DND-41 (cell line): Measurements from ENCODE around the gene ANKRD61.
"Not testable (repeated sequence)": the region's sequence is repeated elsewhere in the genome, so short reads cannot be mapped to it uniquely, and the experiment has no call there.

Experiments used
- ATAC-seq: fragments of 200-7000 bp; cut with Tn5 transposase; 3 replicates; pipeline ENCODE4 v1.9.1; 2021; ENCODE audit warnings: low read depth; ENCODE audit not compliant: insufficient read depth
- DNase-seq: peaks from one replicate; pipeline ENCODE4 v3.0.0-alpha.2; 2020
- H2AFZ ChIP-seq: 2 replicates; pipeline ENCODE4 v1.6.0; 2012; ENCODE audit warnings: low read depth, low read length
- H3K27ac ChIP-seq: 2 replicates; pipeline ENCODE4 v1.5.1; 2012; ENCODE audit warnings: low read length, inconsistent platforms
- H3K27me3 ChIP-seq: fragments of 200-600 bp; sonication (generic); 2 replicates; pipeline ENCODE4 v1.6.0; 2012; ENCODE audit warnings: low read length, mild to moderate bottlenecking, inconsistent platforms; ENCODE audit not compliant: insufficient read depth, poor library complexity
- H3K36me3 ChIP-seq: 2 replicates; pipeline ENCODE4 v1.5.1; 2012; ENCODE audit warnings: low read length, inconsistent platforms; ENCODE audit not compliant: insufficient read depth
- H3K4me1 ChIP-seq: 2 replicates; pipeline ENCODE4 v1.5.1; 2012; ENCODE audit warnings: mild to moderate bottlenecking, low read length; ENCODE audit not compliant: insufficient read depth
- H3K4me2 ChIP-seq: 2 replicates; pipeline ENCODE4 v1.6.0; 2012; ENCODE audit warnings: mild to moderate bottlenecking, moderate library complexity, low read length, inconsistent platforms; ENCODE audit not compliant: insufficient read depth
- H3K4me3 ChIP-seq, 2 experiments: fragments of 200-600 bp in 1 of 2; shearing (Covaris generic) in 1 of 2; 2 replicates each; pipeline ENCODE4 v1.5.1; 2012 to 2016; ENCODE audit warnings: inconsistent platforms in 2 of 2, low read length in 2 of 2, mild to moderate bottlenecking in 2 of 2, low read depth in 1 of 2, moderate library complexity in 1 of 2
- H3K79me2 ChIP-seq: 2 replicates; pipeline ENCODE4 v1.6.0; 2012; ENCODE audit warnings: low read length, inconsistent platforms; ENCODE audit not compliant: insufficient read depth
- H3K9ac ChIP-seq: 2 replicates; pipeline ENCODE4 v1.6.0; 2012; ENCODE audit warnings: low read depth, mild to moderate bottlenecking, inconsistent platforms, low read length, moderate library complexity
- H3K9me3 ChIP-seq: 2 replicates; pipeline ENCODE4 v1.5.1; 2012; ENCODE audit warnings: low read length, moderate library complexity, mild to moderate bottlenecking, inconsistent platforms; ENCODE audit not compliant: insufficient read depth, severe bottlenecking
- H4K20me1 ChIP-seq: 2 replicates; pipeline ENCODE4 v1.6.0; 2012; ENCODE audit warnings: low read length; ENCODE audit not compliant: insufficient read depth
- CTCF ChIP-seq: IDR thresholded peaks from 2 replicates; pipeline ENCODE4 v1.5.1; 2012; ENCODE audit warnings: borderline replicate concordance, low read length, moderate library complexity, mild to moderate bottlenecking; ENCODE audit not compliant: poor library complexity, severe bottlenecking; ENCODE audit errors: extremely low read depth
- EZH2 ChIP-seq: IDR thresholded peaks from 3 replicates; pipeline ENCODE4 v1.6.1; 2012; ENCODE audit warnings: borderline replicate concordance, low read depth, mild to moderate bottlenecking, moderate library complexity, low read length, inconsistent platforms; ENCODE audit not compliant: severe bottlenecking

Gene ANKRD61

GRCh38 chr7:6056616-6057015, 25.4 kb downstream of the ANKRD61 start:
- Histone ChIP-seq H3K36me3 (peaks cover 31% of the 10 kb centered on the region), H3K4me1 (peaks cover 24% of the 10 kb centered on the region), H3K9me3 (no peaks in the 10 kb centered on the region), H4K20me1 (peaks cover 5% of the 10 kb centered on the region; the same call in 1 of the 2 replicates), H3K4me2 (peak overlapping the region; percentile 98), H3K79me2 (peaks cover 55% of the 10 kb centered on the region), H2AFZ (no peak overlapping the region), H3K27me3 (no peaks in the 10 kb centered on the region), H3K27ac (no peak overlapping the region), H3K4me3 (no peak overlapping the region), H3K9ac (no peak overlapping the region)
- no peak for TF ChIP-seq CTCF
- no peak for TF ChIP-seq EZH2
- no peak for ATAC-seq
- no peak for DNase-seq

GRCh38 chr7:6057316-6058129, 26.3 kb downstream of the ANKRD61 start:
- peak overlapping the region; percentile 97 for H3K9ac ChIP-seq
- peaks cover 24% of the 10 kb centered on the region for H3K4me1 ChIP-seq
- DNase-seq (no peak), ATAC-seq (no peak)
- no peak overlapping the region for H3K27ac ChIP-seq
- H3K36me3 ChIP-seq, result peaks cover 28% of the 10 kb centered on the region
- peaks cover 55% of the 10 kb centered on the region for H3K79me2 ChIP-seq
- H3K27me3 ChIP-seq, result no peaks in the 10 kb centered on the region
- TF ChIP-seq CTCF (no peak), EZH2 (no peak)
- H3K9me3 ChIP-seq, result no peaks in the 10 kb centered on the region
- H4K20me1 ChIP-seq, result peaks cover 5% of the 10 kb centered on the region; the same call in 1 of the 2 replicates
- peak overlapping the region; percentile 96 to 98; a peak in 3 of 4 replicates for H3K4me3 ChIP-seq
- H3K4me2 ChIP-seq, result peak overlapping the region; percentile 98
- H2AFZ ChIP-seq, result no peak overlapping the region

GRCh38 chr7:6059941-6060340, 28.8 kb downstream of the ANKRD61 start:
- DNase-seq, H4K20me1 ChIP-seq, H3K4me3 ChIP-seq, H3K9ac ChIP-seq, ATAC-seq, H3K27me3 ChIP-seq, H2AFZ ChIP-seq, H3K27ac ChIP-seq, H3K36me3 ChIP-seq, H3K9me3 ChIP-seq, H3K4me2 ChIP-seq: not testable (repeated sequence)
- Histone ChIP-seq H3K4me1 (peaks cover 24% of the 10 kb centered on the region), H3K79me2 (peaks cover 44% of the 10 kb centered on the region)

GRCh38 chr7:6071406-6071805, 40.2 kb downstream of the ANKRD61 start:
- no peak for ATAC-seq
- Histone ChIP-seq H3K4me2 (no peak overlapping the region), H3K79me2 (no peaks in the 10 kb centered on the region), H3K27me3 (no peaks in the 10 kb centered on the region), H3K9ac (no peak overlapping the region), H3K4me3 (no peak overlapping the region), H3K27ac (no peak overlapping the region), H3K36me3 (no peaks in the 10 kb centered on the region), H2AFZ (no peak overlapping the region), H3K9me3 (no peaks in the 10 kb centered on the region), H4K20me1 (no peaks in the 10 kb centered on the region), H3K4me1 (no peaks in the 10 kb centered on the region)
- DNase-seq, result no peak
- TF ChIP-seq CTCF (no peak), EZH2 (no peak)
